GM19023 (cell line): Measurements from ENCODE around the gene SENP1.
A peak's percentile ranks its signal among the peaks of the same experiment; 100 is the strongest.

ENCODE experiments used
- ATAC-seq: cut with Tn5 transposase; IDR thresholded peaks from one replicate; pipeline ENCODE4 v1.9.1; 2021; ENCODE audit warnings: mild to moderate bottlenecking, moderate library complexity; ENCODE audit not compliant: unreplicated experiment

SENP1 gene

GRCh38 chr12:48037267-48037915, 68.5 kb downstream of the SENP1 start:
- ATAC-seq = no peak

DNA sequence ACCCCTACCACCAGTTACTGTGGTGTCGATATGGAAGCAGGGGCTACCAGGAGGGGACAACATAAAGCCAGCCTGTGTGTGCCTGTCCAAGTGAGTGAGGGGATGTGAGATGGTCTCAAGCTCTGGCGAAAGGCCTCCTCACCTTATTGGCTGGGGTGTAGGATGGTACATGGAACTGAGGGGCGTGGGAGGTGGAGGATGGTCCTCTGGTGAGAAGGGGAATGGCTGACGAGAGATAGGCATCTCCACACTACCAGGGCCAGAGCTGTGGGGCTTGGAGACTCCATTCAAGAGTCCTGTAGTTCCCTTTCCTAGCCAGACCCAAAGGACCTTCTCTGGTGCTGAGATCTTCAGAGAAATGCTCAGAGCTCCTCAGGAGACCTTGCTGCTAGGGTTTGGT, 69.1 kb downstream of the SENP1 start:
- ATAC-seq = no peak

GRCh38 chr12:48034835-48035805, 70.8 kb downstream of the SENP1 start:
- peak; percentile 55 for ATAC-seq

GRCh38 chr12:48033451-48033850, 72.4 kb downstream of the SENP1 start:
- no peak for ATAC-seq

- ATAC-seq = no peak
Observed at GRCh38 chr12:48032597-48032996, 73.3 kb downstream of the SENP1 start.

- no peak for ATAC-seq
Observed at GRCh38 chr12:48031135-48031960, 74.5 kb downstream of the SENP1 start.

- no peak for ATAC-seq
Observed at GRCh38 chr12:48030173-48030650, 75.7 kb downstream of the SENP1 start.

DNA sequence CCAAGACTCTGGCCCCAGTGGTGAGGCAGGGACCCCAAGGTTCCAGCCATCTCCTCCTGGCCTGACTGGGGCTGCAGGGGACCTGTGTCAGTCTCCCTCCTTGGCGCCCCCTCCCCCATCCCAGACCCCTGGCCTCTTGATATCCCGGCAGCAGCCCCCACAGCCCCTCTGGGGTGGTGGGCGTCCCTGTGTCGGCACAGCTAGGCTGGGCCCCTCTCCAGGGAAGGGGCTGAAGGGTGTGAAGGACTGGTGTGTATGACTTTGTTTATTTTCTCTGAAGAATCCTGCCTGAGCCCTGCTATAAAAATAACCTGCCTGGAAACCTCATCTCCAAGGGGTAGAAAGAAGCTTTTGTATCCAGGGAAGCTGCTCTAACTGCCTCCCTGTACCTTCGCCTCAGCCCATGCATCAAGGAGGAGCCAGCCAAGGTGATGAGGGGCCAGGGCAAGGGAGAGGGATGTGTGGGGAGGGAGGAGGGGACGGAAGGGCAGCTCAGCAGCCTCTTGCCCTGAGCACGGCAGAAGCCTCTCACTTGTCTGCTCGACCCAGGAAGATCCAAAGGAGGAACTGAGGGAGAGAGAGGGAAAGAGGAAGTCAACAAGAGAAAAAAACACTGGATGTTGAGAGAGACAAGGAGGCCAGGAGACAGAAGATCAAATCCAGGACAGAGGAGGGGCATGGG, 76.2 kb downstream of the SENP1 start:
- no peak for ATAC-seq

GRCh38 chr12:48028541-48029431, 77.1 kb downstream of the SENP1 start:
- ATAC-seq = no peak

DNA sequence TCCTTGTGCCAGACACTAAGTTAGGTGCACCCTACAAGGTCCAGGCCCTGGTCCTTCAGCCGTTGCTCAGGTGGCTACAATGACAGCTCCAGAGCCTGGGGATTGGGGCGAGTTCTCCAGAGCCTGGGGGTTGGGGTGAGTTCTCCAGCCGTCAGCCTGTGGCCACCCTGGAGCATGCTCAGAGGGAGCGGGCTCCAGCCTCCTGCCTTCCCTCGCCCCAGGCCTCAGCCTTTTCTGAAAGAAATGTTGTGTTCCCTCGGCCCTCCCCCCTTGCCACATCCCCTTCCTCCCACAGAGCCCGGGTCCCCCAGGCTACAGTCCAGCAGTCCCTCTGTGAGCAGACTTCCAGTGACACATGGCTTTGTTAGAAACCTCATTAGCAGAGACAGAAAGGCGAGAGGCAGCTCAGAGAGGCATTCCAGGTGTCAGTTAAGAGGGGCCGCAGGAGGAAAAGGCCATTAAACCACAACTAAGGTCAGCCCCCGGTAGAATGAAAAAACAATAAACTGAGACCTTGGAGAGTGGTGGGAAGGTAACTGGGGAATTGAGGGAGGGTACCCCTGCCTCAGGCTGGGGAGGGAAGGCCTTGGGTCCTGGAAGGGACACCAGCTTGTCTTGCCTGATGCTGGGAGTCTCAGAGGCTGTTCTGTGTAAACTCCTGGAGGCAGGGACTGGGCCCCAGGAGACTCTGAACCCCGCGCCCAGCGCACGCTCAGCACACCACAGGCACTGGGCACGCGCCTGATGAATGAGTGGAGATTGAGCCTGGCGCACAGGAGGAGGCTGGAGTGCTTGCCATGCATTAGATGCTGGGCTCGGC, 78.5 kb downstream of the SENP1 start:
- ATAC-seq = no peak

DNA sequence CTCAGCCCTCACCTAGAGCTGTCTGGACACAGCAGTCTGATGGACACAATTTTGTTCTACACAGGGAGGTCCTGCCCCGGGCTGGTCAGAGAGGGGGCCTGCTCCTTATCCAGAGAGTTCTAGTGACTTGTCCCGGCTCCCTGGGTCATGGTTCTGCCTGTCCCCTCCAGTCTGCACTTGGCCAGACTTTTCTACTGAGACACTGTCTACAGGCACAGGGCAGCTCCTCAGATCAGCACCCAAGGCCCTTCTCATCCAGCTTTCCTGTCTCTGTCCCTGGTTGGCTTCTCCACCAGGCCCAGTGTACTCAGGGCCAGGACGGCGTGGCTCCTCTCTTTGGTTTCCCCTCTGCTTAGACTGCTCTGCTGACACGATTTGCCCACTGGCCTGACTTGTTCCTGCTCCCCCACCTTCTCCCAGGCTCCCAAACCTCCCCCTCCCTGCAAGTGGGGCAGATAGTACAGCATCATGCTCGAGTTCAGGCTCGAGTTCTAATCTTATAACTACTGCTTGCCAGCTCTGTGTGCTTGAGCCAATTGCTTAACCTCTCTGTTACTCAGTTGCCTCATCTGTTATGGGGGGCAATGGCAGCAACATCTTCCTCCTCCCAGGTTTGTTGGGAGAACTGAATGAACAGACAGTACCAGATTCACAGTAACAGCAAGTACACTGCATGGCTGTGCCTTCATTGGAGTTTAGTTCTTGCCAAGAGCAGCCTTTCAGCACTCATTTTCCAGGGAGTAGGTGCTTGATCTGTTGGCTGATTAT, 79.6 kb downstream of the SENP1 start:
- ATAC-seq = no peak

GRCh38 chr12:48025281-48025680, 80.6 kb downstream of the SENP1 start:
- no peak for ATAC-seq

DNA sequence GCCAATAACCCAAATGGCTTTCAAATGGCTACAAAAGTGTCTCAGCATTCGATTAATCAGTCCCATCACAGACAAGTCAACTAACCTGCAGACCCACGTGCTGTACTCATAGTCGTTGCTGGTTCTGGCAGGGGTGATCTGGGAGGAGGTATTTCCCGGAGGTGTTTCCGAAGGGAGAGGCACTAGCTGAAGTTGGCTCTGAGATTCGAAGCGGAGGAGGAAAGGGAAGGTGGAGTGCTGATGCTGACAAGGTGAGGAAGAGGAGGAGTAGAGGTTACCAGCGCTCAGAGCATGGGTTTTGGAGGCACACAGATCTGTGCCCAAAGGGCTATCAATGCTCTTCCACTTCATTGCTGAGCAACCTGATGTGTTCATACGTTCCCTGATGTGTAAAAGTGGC, 81.1 kb downstream of the SENP1 start:
- ATAC-seq = no peak

GRCh38 chr12:48023386-48023785, 82.5 kb downstream of the SENP1 start:
- ATAC-seq = no peak

- ATAC-seq = no peak
Observed at GRCh38 chr12:48022676-48023385, 83.0 kb downstream of the SENP1 start.

GRCh38 chr12:48022180-48022521, 83.7 kb downstream of the SENP1 start:
- ATAC-seq = no peak

DNA sequence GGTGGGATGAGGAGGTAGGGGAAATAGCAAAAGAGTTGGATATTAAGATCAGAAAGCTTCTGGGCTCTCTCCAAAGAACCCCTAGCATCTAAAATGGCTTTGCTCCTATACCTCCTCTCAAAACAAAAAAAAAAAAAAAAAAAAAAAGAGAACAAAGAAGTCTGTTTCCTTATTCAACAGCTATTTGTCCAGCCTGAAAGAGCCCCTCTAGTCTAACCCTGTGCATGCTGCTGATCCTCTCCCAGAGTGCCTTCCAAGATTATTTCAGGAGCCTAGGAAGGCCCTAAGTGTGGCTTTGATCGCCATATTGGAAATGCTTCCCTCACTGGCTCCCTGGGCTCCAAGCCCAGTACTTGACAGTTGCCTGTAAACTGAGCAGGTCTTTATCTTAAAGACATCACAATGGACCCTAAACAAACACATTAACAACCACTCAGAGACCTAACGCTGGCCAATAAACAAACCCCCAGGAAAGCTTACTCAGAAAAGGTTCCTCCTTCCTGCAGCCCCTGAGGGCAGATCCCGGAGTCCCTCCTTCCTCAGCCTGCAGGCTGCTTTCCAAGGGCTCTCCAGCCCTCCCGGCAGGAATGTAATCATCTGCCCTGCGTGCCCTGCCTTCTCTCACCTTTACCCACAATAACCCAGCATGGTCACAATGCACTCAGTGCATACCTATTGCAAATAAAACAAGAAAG, 84.2 kb downstream of the SENP1 start:
- ATAC-seq = no peak
